ENCODE measurements around the gene WWOX. TPM values are rescaled to one million over a fixed set of nuclear protein-coding genes. Genes with fewer than 3 reads are reported as not detected.

WWOX gene
- total and polyA plus RNA-seq, 2 of the 13 experiments (the other 11 are each of a cell fraction or from before 2014, with no cell fraction given): 9.1 to 37.4 TPM

GRCh38 chr16:79173919-79174318 lies 1074.5 kb downstream of the WWOX start:
- H3K27me3 ChIP-seq (ENCODE audit: control insufficient read depth in 1 of 2, insufficient read depth in 2 of 2, low read length in 2 of 2): no peaks in the 10 kb centered on the region
- H3K79me2 ChIP-seq (ENCODE audit: insufficient read depth, low read length): no peaks in the 10 kb centered on the region
- ChIA-PET POLR2A (no interaction called here), CTCF (ENCODE audit: low intra/inter-chr PET ratio, low total read pairs) (no interaction called here)
- ATAC-seq (peak; percentile 65; the same call in 2 of the 3 replicates), FAIRE-seq (no peak), DNase-seq (ENCODE audit: low spot score) (no peak)
- no peak overlapping the region for H3K9ac ChIP-seq (ENCODE audit: insufficient read depth, low read depth, low read length)
- 14% methylated on average over 4 of the region's 4 CpGs for WGBS (ENCODE audit: low lambda C conversion rate)
- H3K4me2 ChIP-seq (ENCODE audit: low read depth, low read length): no peak overlapping the region
- H4K20me1 ChIP-seq (ENCODE audit: insufficient read depth, low read length): no peaks in the 10 kb centered on the region
- peaks cover 8% of the 10 kb centered on the region for H3K4me1 ChIP-seq (ENCODE audit: insufficient read depth, low read length)
- TF ChIP-seq SKI (IDR thresholded peaks at IDR 0.05; ENCODE audit: partially characterized antibody): peak; percentile 28
- no peak for TF ChIP-seq ZNF781 (CRISPR knock-in tag; IDR thresholded peaks at IDR 0.05; ENCODE audit: borderline replicate concordance, not compliant biosample characterization)
- TF ChIP-seq FOXK1 (CRISPR knock-in tag; IDR thresholded peaks at IDR 0.05; ENCODE audit: borderline replicate concordance, low read depth): no peak
- TF ChIP-seq POLR2AphosphoS2 (IDR thresholded peaks at IDR 0.05; ENCODE audit: low read depth, low read length): no peak
- no peak for TF ChIP-seq ZNF660 (CRISPR knock-in tag; IDR thresholded peaks at IDR 0.05; ENCODE audit: borderline replicate concordance, low read depth)
- no peak for TF ChIP-seq SNRNP70 (IDR thresholded peaks at IDR 0.05; ENCODE audit: low read depth, low read length)
- no peak for TF ChIP-seq ZFP36 (IDR thresholded peaks at IDR 0.05; ENCODE audit: borderline replicate concordance, low read depth, low read length, partially characterized antibody)
- intact Hi-C loops (cut with micrococcal nuclease; ENCODE audit: unreplicated experiment): no loop called here
- H3K4me3 ChIP-seq (replicated peaks in 1 of 3; ENCODE audit: insufficient read depth in 1 of 3, low read depth in 2 of 3, low read length in 3 of 3): no peak overlapping the region
- H3K9me3 ChIP-seq (ENCODE audit: low read length): no peaks in the 10 kb centered on the region
- BruUV-seq (replicated peaks): no TSS peak
- no peaks in the 10 kb centered on the region for H3K36me3 ChIP-seq (replicated peaks in 1 of 2; ENCODE audit: control insufficient read depth in 1 of 2, insufficient read depth in 2 of 2, low read length in 2 of 2)
- H2AFZ ChIP-seq (ENCODE audit: low read length): no peak overlapping the region
- in situ Hi-C loops (cut with HindIII; ENCODE audit: extremely low pct_ligation_motif_present, low pct_unique_long_range_greater_than_20kb): no loop called here
- no peak overlapping the region for H3K27ac ChIP-seq (ENCODE audit: extremely low read length, insufficient read depth, low read length)

GRCh38 chr16:79175286-79176057 lies 1076.0 kb downstream of the WWOX start:
- TF ChIP-seq ZNF343 (CRISPR knock-in tag; IDR thresholded peaks at IDR 0.05) (no peak), RAD51 (IDR thresholded peaks at IDR 0.05; ENCODE audit: borderline replicate concordance) (peak; percentile 66; the same call in 1 of the 2 replicates), ZNF207 (IDR thresholded peaks at IDR 0.05; ENCODE audit: borderline replicate concordance) (no peak), NR2F1 (CRISPR knock-in tag; IDR thresholded peaks at IDR 0.05) (no peak), USF2 (IDR thresholded peaks at IDR 0.05; ENCODE audit: low read depth, low read length) (peak; percentile 11; the same call in 1 of the 2 replicates), USF2 (CRISPR knock-in tag; IDR thresholded peaks at IDR 0.05; ENCODE audit: borderline replicate concordance) (no peak)
- POLR2A ChIA-PET: no interaction called here
- Histone ChIP-seq H2AFZ (ENCODE audit: low read length) (no peak overlapping the region), H3K27ac (ENCODE audit: extremely low read length, insufficient read depth, low read length) (no peak overlapping the region), H3K9me3 (ENCODE audit: low read length) (no peaks in the 10 kb centered on the region), H3K4me2 (ENCODE audit: low read depth, low read length) (no peak overlapping the region), H4K20me1 (ENCODE audit: insufficient read depth, low read length) (no peaks in the 10 kb centered on the region), H3K36me3 (replicated peaks in 1 of 2; ENCODE audit: control insufficient read depth in 1 of 2, insufficient read depth in 2 of 2, low read length in 2 of 2) (no peaks in the 10 kb centered on the region), H3K27me3 (ENCODE audit: control insufficient read depth in 1 of 2, insufficient read depth in 2 of 2, low read length in 2 of 2) (no peaks in the 10 kb centered on the region), H3K9ac (ENCODE audit: insufficient read depth, low read depth, low read length) (no peak overlapping the region), H3K79me2 (ENCODE audit: insufficient read depth, low read length) (no peaks in the 10 kb centered on the region), H3K4me1 (ENCODE audit: insufficient read depth, low read length) (no peaks in the 10 kb centered on the region; the same call in 1 of the 2 replicates), H3K4me3 (replicated peaks in 1 of 3; ENCODE audit: insufficient read depth in 1 of 3, low read depth in 2 of 3, low read length in 3 of 3) (no peak overlapping the region)
- CTCF ChIA-PET (ENCODE audit: low intra/inter-chr PET ratio, low total read pairs): no interaction called here
- 19% methylated on average over 6 of the region's 6 CpGs for WGBS (ENCODE audit: low lambda C conversion rate)
- FAIRE-seq (no peak), ATAC-seq (no peak), DNase-seq (ENCODE audit: low spot score) (no peak)
- intact Hi-C loops (cut with micrococcal nuclease; ENCODE audit: unreplicated experiment) (no loop called here), in situ Hi-C loops (cut with HindIII; ENCODE audit: extremely low pct_ligation_motif_present, low pct_unique_long_range_greater_than_20kb) (no loop called here)
- BruUV-seq (replicated peaks): no TSS peak
